Measurements from ENCODE around the gene CHTF18. TPM values are rescaled to one million over a fixed set of nuclear protein-coding genes. Genes with fewer than 3 reads are reported as not detected.

The CHTF18 gene
- total RNA-seq, 1 donor from 2014 or later: 14.8 TPM

- peak overlapping the region; percentile 88 for H3K9ac ChIP-seq (ENCODE audit: low read length)
- no peaks in the 10 kb centered on the region for H3K27me3 ChIP-seq (ENCODE audit: insufficient read depth, low read length)
- H2AFZ ChIP-seq (ENCODE audit: low read depth, low read length): peak overlapping the region; percentile 66
- peak overlapping the region; percentile 85 for H3K27ac Mint-ChIP-seq (ENCODE audit: unreplicated experiment)
- no peaks in the 10 kb centered on the region for H3K36me3 ChIP-seq (ENCODE audit: insufficient read depth, low read length)
- peak overlapping the region; percentile 97 for H3K4me2 ChIP-seq (ENCODE audit: low read length)
- no peaks in the 10 kb centered on the region for H3K9me3 Mint-ChIP-seq (ENCODE audit: unreplicated experiment)
- H3K4me1 Mint-ChIP-seq (ENCODE audit: low read depth, unreplicated experiment): no peaks in the 10 kb centered on the region
- H3K27ac ChIP-seq (ENCODE audit: low read depth, low read length): peak overlapping the region; percentile 38
- H3K4me1 ChIP-seq (ENCODE audit: insufficient read depth, low read length): peaks cover 20% of the 10 kb centered on the region
- peak overlapping the region; percentile 88 for H3K4me3 Mint-ChIP-seq (ENCODE audit: unreplicated experiment)
- H3K27me3 Mint-ChIP-seq (ENCODE audit: low read depth, unreplicated experiment): no peaks in the 10 kb centered on the region
- FAIRE-seq (no peak), DNase-seq (ENCODE audit: low read depth) (no peak)
- H3K9me3 ChIP-seq (ENCODE audit: insufficient read depth, low read depth, low read length): no peaks in the 10 kb centered on the region
- H3K79me2 ChIP-seq (ENCODE audit: insufficient read depth, low read length): peaks cover 42% of the 10 kb centered on the region
- peaks cover 36% of the 10 kb centered on the region for H4K20me1 ChIP-seq (ENCODE audit: insufficient read depth, low read length)
- H3K4me3 ChIP-seq (ENCODE audit: insufficient read depth, low read depth, low read length): peak overlapping the region; percentile 92
- peaks cover 7% of the 10 kb centered on the region for H3K36me3 Mint-ChIP-seq (ENCODE audit: low read depth, unreplicated experiment)
- TF ChIP-seq EZH2 (IDR thresholded peaks at IDR 0.05; ENCODE audit: insufficient read depth, low read length): no peak
- TF ChIP-seq, protein P1, sequence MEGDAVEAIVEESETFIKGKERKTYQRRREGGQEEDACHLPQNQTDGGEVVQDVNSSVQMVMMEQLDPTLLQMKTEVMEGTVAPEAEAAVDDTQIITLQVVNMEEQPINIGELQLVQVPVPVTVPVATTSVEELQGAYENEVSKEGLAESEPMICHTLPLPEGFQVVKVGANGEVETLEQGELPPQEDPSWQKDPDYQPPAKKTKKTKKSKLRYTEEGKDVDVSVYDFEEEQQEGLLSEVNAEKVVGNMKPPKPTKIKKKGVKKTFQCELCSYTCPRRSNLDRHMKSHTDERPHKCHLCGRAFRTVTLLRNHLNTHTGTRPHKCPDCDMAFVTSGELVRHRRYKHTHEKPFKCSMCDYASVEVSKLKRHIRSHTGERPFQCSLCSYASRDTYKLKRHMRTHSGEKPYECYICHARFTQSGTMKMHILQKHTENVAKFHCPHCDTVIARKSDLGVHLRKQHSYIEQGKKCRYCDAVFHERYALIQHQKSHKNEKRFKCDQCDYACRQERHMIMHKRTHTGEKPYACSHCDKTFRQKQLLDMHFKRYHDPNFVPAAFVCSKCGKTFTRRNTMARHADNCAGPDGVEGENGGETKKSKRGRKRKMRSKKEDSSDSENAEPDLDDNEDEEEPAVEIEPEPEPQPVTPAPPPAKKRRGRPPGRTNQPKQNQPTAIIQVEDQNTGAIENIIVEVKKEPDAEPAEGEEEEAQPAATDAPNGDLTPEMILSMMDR (IDR thresholded peaks at IDR 0.05; ENCODE audit: insufficient read depth, low read depth, low read length): no peak
Measured at GRCh38 chr16:787321-787966, 976 bp upstream of the CHTF18 start.

DNA sequence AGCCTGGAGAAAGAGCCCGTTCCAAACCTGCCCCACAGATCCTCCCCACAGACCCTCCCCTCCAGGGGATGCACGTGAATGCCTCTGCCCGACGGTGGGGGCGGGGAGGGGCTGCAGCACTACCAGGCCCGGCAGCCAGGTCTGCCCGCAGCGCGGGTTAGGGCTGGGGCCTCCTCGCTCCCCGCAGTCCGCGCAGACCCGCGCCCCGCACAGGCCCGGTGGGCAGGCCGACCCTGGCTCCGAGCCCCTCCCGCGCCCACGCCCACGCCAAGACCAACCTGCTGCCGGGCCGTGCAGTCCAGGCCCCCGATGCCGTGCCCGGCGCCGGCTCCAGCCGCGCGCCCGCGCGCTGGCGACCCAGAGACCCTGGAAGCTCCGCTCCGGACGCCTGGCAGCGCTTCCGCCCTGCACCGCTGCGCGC is 432 bp upstream of the CHTF18 start, which contains the start of gene RPUSD1:
RPUSD1 (minus strand) TSS at position 404 of the 421 bp plus-strand sequence. CDS start 644 bp downstream, outside the sequence.
- H3K4me3 ChIP-seq (ENCODE audit: insufficient read depth, low read depth, low read length): peak within 1 kb of the TSS; percentile 92
- H3K36me3 Mint-ChIP-seq (ENCODE audit: low read depth, unreplicated experiment): peaks cover 7% of the 10 kb centered on the region
- H3K9ac ChIP-seq (ENCODE audit: low read length): peak within 1 kb of the TSS; percentile 88
- FAIRE-seq (no peak), DNase-seq (ENCODE audit: low read depth) (no peak)
- peak within 1 kb of the TSS; percentile 85 for H3K27ac Mint-ChIP-seq (ENCODE audit: unreplicated experiment)
- H2AFZ ChIP-seq (ENCODE audit: low read depth, low read length): peak within 1 kb of the TSS; percentile 70
- peaks cover 42% of the 10 kb centered on the region for H3K79me2 ChIP-seq (ENCODE audit: insufficient read depth, low read length)
- TF ChIP-seq, protein P1 (IDR thresholded peaks at IDR 0.05; ENCODE audit: insufficient read depth, low read depth, low read length): no peak
- TF ChIP-seq EZH2 (IDR thresholded peaks at IDR 0.05; ENCODE audit: insufficient read depth, low read length): no peak
- no peaks in the 10 kb centered on the region for H3K4me1 Mint-ChIP-seq (ENCODE audit: low read depth, unreplicated experiment)
- no peaks in the 10 kb centered on the region for H3K27me3 ChIP-seq (ENCODE audit: insufficient read depth, low read length)
- peak within 1 kb of the TSS; percentile 88 for H3K4me3 Mint-ChIP-seq (ENCODE audit: unreplicated experiment)
- no peaks in the 10 kb centered on the region for H3K27me3 Mint-ChIP-seq (ENCODE audit: low read depth, unreplicated experiment)
- H4K20me1 ChIP-seq (ENCODE audit: insufficient read depth, low read length): peaks cover 36% of the 10 kb centered on the region
- H3K9me3 Mint-ChIP-seq (ENCODE audit: unreplicated experiment): no peaks in the 10 kb centered on the region
- peak within 1 kb of the TSS; percentile 38 for H3K27ac ChIP-seq (ENCODE audit: low read depth, low read length)
- no peaks in the 10 kb centered on the region for H3K9me3 ChIP-seq (ENCODE audit: insufficient read depth, low read depth, low read length)
- peak within 1 kb of the TSS; percentile 97 for H3K4me2 ChIP-seq (ENCODE audit: low read length)
- no peaks in the 10 kb centered on the region for H3K36me3 ChIP-seq (ENCODE audit: insufficient read depth, low read length)
- H3K4me1 ChIP-seq (ENCODE audit: insufficient read depth, low read length): peaks cover 20% of the 10 kb centered on the region
